Breast epithelium (tissue), 3 donors: Measurements from ENCODE around the gene CCDC57.

Experiments
- POLR2A ChIP-seq: fragments of 450-650 bp; IDR thresholded peaks from one replicate; pipeline ENCODE4 v1.6.1; 2016; ENCODE audit warnings: antibody characterized with exemption, mild to moderate bottlenecking, moderate library complexity
- POLR2AphosphoS5 ChIP-seq, 3 donors: sonication (generic); formaldehyde crosslinking; IDR thresholded peaks; one replicate each; pipeline ENCODE4 v1.6.1; 2017; ENCODE audit warnings: antibody characterized with exemption in 3 of 3
- TF ChIP-seq, protein P1 (sequence below), 3 donors: fragments of 450-650 bp; IDR thresholded peaks; one replicate each; pipeline ENCODE4 v1.5.1; 2016 to 2017; ENCODE audit warnings: antibody characterized with exemption in 3 of 3, mild to moderate bottlenecking in 3 of 3, moderate library complexity in 3 of 3

DNA sequence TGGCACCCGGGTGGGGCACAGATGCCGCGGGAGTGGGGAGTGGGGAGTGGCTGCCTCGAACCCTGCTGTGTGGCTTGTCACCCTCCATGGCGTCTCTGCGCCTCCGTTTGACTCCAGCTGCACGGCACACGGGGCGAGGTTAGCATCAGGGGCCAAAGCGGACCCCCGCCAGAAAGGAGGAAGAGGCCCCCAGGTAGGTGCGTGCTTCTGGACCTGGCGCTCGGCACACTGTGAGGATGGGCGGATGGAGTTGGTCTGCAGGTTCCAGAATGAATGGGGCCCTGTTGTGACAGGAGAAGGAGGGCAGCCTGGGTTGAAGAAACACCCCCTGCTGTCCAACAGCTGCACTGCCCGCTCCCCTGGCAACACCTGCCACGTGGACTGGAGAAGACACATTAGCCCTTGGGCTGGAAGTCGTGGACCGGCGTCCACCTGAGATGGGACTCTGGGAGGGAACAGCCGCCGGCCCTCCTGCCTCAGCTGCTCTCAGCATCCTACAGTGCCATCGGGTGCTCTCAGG lies 105.2 kb downstream of the CCDC57 start:
- TF ChIP-seq, protein P1, sequence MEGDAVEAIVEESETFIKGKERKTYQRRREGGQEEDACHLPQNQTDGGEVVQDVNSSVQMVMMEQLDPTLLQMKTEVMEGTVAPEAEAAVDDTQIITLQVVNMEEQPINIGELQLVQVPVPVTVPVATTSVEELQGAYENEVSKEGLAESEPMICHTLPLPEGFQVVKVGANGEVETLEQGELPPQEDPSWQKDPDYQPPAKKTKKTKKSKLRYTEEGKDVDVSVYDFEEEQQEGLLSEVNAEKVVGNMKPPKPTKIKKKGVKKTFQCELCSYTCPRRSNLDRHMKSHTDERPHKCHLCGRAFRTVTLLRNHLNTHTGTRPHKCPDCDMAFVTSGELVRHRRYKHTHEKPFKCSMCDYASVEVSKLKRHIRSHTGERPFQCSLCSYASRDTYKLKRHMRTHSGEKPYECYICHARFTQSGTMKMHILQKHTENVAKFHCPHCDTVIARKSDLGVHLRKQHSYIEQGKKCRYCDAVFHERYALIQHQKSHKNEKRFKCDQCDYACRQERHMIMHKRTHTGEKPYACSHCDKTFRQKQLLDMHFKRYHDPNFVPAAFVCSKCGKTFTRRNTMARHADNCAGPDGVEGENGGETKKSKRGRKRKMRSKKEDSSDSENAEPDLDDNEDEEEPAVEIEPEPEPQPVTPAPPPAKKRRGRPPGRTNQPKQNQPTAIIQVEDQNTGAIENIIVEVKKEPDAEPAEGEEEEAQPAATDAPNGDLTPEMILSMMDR (IDR thresholded peaks at IDR 0.05), result peak in 1 of 3 donors; percentile 14
- TF ChIP-seq POLR2A (no peak), POLR2AphosphoS5 (IDR thresholded peaks at IDR 0.05) (no peak)
